Activated CD8-positive, alpha-beta memory T cell treated with anti-CD3 and anti-CD28 coated beads for 4 hours (primary cell): ENCODE data around the gene SERPINA4.
"Not testable (repeated sequence)": the region's sequence is repeated elsewhere in the genome, so short reads cannot be mapped to it uniquely, and the experiment has no call there.

Experiments
- DNase-seq, 2 donors: peaks; one replicate each; pipeline ENCODE4 v3.0.0-alpha.2; 2020; ENCODE audit warnings: low read depth in 2 of 2

The SERPINA4 gene

GRCh38 chr14:94592457-94592856, 31.2 kb downstream of the SERPINA4 start:
- DNase-seq = no peak

- DNase-seq = no peak
These were observed 32.1 kb downstream of the SERPINA4 start for GRCh38 chr14:94593376-94593748.

- no peak for DNase-seq
These were observed 32.6 kb downstream of the SERPINA4 start for GRCh38 chr14:94593749-94594431.

- no peak for DNase-seq
These were observed 33.2 kb downstream of the SERPINA4 start for GRCh38 chr14:94594441-94594840.

GRCh38 chr14:94595912-94596311, 34.7 kb downstream of the SERPINA4 start:
- no peak for DNase-seq

- no peak for DNase-seq
These were observed 35.1 kb downstream of the SERPINA4 start for GRCh38 chr14:94596361-94596760.

- no peak for DNase-seq
These were observed 36.5 kb downstream of the SERPINA4 start for GRCh38 chr14:94597788-94598187.

GRCh38 chr14:94598506-94598815, 37.2 kb downstream of the SERPINA4 start:
- no peak for DNase-seq

GRCh38 chr14:94598816-94599655, 37.8 kb downstream of the SERPINA4 start:
- no peak for DNase-seq

GRCh38 chr14:94599656-94600004, 38.4 kb downstream of the SERPINA4 start:
- DNase-seq = no peak

GRCh38 chr14:94600148-94600545, 38.9 kb downstream of the SERPINA4 start:
- DNase-seq = no peak

- no peak for DNase-seq
These were observed 40.7 kb downstream of the SERPINA4 start for GRCh38 chr14:94601884-94602391.

GRCh38 chr14:94602722-94603121, 41.5 kb downstream of the SERPINA4 start:
- no peak for DNase-seq

- DNase-seq = no peak
These were observed 44.1 kb downstream of the SERPINA4 start for GRCh38 chr14:94605361-94605760.

GRCh38 chr14:94608966-94609365, 47.7 kb downstream of the SERPINA4 start:
- not testable (repeated sequence) for DNase-seq

GRCh38 chr14:94611179-94611578, 49.9 kb downstream of the SERPINA4 start:
- DNase-seq = no peak

GRCh38 chr14:94612174-94612573, 50.9 kb downstream of the SERPINA4 start, which contains the start of gene SERPINA3:
SERPINA3 (plus strand) TSS chr14:94612391; CDS start chr14:94614442, 2,051 bp downstream.
- no peak for DNase-seq

- no peak for DNase-seq
These were observed 51.6 kb downstream of the SERPINA4 start for GRCh38 chr14:94612580-94613554.

GRCh38 chr14:94613720-94614644, 52.7 kb downstream of the SERPINA4 start:
- DNase-seq = no peak

GRCh38 chr14:94614802-94615201, 53.6 kb downstream of the SERPINA4 start:
- no peak for DNase-seq

GRCh38 chr14:94615254-94615653, 54.0 kb downstream of the SERPINA4 start:
- no peak for DNase-seq
